ENCODE measurements around the gene NR4A1.
A peak's percentile ranks its signal among the peaks of the same experiment; 100 is the strongest.

NR4A1 gene

DNA sequence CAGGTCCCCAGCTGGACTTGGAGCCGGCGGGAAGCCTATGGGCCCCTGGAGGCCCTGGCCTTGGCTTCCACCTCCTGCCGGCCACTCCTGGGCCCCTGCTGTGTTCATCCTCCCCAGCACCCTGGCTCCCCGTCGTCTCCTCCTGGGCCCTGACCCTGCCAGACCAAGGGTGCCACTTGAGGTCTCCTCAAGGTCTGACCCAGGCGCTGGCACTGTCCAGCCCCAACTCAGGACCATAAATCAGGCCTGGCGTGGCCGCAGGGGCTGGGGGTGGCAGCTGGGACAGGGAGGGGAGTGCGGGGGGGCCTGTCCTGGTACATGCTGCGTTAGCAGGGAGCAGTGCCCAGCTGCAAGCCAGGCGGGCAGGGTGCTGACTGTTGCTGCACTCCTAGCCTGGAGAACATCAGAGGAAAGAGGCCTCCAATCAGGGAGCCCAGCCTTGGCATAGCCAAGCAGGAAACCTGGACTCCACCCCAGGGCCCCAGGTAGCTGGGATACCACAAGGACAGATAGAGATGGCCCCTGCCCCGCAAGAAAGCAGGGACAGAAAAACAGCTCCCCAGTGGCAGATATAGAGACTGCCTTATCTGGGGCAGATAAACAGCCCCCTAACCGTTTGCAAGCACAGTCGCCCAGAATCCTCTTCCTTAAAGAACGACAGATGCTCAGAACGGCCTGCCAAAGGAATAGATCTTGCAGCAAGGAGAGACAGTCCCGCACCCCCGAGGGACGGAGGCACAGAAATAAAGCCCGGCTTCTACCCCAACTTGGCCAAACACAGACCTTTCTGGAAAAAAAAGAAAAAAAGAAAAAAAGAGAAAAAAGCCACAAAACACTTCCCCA, 12.1 kb downstream of the NR4A1 start:
- no peak for TF ChIP-seq POLR2A (IDR thresholded peaks at IDR 0.05; ENCODE audit: low read length)
- TF ChIP-seq GATA1 (IDR thresholded peaks at IDR 0.05; ENCODE audit: low read depth, low read length), result no peak

DNA sequence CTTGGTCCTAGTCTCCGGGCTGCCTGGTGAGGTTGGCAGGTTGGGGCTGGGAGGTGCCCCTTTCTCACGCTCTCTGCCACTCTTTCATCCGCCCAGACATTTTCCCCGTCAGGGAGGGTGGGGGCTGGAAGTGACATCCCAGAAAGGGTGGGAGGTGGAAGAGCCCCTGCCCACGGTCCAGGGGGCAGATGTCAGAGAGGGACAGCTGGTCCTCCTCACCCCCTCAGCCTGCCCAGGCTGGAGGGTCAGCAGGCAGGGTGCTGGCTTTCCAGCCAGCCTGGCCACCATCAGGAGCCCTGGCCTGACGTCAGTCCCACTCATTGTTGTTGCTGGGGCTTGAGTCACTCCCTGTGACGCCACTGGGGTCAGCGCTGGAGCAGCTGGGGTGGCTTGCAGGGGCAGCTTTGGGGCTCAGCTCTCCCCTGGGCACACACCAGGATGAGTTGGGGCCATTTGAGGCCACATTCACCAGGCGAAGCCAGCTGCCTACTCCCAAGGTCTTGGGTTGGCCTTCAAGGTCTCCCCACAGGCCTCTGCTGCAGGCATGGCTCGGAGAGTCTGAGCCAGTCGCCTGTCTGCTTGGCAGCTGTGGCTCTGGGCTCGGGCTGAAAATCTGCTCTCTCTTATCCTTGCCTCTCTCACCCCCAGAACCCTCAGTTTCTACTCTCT, 12.9 kb downstream of the NR4A1 start:
- peak; percentile 15 to 28 for DNase-seq
- TF ChIP-seq POLR2A (IDR thresholded peaks at IDR 0.05; ENCODE audit: low read length) (no peak), GATA1 (IDR thresholded peaks at IDR 0.05; ENCODE audit: low read depth, low read length) (no peak)

More for the DNA sequence above, 12.1 kb downstream of the NR4A1 start:
- peak; percentile 45 to 73 for DNase-seq

DNA sequence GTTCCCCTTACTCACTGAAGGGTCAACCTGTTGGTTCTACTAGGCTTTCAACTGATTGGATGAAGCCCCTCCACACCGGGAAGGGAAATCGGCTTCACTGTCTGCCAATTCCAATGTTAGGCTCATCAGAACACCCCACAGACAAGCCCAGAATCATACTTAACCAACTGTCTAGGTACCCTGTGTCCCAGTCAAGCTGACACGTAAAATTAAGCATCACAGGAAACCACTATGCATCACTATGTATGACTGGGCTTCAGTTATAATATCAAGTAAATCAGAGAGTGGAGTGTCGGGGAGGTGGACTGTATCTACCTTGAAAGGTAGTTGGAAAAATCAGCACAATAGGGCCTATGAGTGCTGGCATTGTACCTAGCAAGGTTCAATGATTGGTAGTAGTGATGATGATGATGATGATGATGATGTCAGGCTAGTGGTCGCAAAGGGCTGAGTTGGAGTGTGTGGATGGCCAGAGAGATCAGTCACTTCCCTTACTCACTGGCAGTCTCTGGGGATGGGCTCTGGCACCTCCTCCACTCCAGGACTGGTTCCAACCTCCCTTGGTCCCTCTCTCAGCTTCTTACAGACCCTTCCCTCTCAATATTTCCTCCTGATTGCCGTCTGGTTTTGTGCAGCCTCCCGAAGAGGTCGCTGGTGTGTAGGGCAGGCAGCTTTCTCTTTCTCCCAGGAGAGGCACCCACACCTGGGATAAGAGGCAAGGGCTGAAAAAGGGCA, 15.3 kb downstream of the NR4A1 start:
- no peak for TF ChIP-seq POLR2A (IDR thresholded peaks at IDR 0.05; ENCODE audit: low read length)
- no peak for TF ChIP-seq GATA1 (IDR thresholded peaks at IDR 0.05; ENCODE audit: low read depth, low read length)
- no peak for DNase-seq

DNA sequence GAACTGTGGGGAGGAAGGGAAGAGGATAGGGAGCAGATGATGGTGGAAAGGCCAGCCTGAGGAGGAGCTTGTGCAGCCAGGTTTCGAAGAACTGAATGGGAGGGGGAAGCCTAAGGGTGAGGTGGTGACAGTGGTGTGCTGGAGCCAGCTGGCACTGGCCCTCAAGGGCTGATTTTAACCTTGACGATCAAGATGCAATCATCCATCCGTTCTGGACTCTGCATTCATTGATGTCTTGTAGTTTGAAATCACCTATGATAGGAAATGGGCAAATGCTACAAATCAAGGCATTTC, 15.8 kb downstream of the NR4A1 start:
- DNase-seq, result no peak
- TF ChIP-seq GATA1 (IDR thresholded peaks at IDR 0.05; ENCODE audit: low read depth, low read length) (no peak), POLR2A (IDR thresholded peaks at IDR 0.05; ENCODE audit: low read length) (no peak)

DNA sequence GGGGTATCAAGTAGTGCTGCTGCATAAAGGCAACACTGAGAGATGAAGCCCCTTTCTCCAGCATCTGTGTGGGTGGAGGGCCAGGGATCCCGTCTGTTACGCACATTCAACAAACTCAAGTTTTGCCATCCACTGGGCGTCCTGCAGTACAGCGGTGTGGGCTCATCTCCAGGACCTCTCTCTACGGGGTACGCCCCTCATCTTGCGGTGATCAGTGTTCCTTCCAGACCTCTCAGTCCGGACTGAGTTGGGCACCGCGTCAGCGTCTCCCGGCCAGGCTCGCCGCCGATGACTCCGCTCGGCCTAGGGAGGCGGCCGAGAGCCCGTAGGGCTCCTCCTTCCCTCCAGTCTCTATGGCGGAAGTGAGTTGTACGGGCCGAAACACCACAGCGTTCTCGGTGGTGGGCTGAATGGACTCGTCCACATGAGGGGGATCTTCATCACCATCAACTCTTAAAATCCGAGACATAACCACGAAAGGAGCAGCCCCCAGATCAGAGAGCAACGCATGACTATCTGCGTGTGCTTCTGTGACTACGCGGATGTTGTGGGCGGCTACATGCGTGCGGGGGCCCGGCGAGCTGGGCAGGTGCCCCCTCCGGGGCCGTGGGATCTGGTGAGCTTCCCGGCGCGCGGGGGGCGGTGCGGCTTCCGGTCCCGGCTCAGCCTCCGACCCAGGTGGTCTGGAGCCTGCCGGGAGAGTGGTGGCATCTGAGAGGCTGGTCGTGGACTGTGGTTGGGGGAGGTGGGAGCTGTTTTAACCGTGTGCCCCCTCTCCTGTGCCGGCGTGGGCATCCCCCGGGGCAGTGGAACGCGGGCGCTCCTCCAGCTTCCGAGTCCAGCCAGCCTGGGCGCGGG, 18.3 kb downstream of the NR4A1 start, which contains the start of gene ATG101:
ATG101 (plus strand) TSS at position 652 of the 858 bp plus-strand sequence. CDS start 3,673 bp downstream, outside the sequence.
- peak; percentile 96 for DNase-seq
- TF ChIP-seq POLR2A (IDR thresholded peaks at IDR 0.05; ENCODE audit: low read length), result peak; percentile 72
- TF ChIP-seq GATA1 (IDR thresholded peaks at IDR 0.05; ENCODE audit: low read depth, low read length), result no peak

DNA sequence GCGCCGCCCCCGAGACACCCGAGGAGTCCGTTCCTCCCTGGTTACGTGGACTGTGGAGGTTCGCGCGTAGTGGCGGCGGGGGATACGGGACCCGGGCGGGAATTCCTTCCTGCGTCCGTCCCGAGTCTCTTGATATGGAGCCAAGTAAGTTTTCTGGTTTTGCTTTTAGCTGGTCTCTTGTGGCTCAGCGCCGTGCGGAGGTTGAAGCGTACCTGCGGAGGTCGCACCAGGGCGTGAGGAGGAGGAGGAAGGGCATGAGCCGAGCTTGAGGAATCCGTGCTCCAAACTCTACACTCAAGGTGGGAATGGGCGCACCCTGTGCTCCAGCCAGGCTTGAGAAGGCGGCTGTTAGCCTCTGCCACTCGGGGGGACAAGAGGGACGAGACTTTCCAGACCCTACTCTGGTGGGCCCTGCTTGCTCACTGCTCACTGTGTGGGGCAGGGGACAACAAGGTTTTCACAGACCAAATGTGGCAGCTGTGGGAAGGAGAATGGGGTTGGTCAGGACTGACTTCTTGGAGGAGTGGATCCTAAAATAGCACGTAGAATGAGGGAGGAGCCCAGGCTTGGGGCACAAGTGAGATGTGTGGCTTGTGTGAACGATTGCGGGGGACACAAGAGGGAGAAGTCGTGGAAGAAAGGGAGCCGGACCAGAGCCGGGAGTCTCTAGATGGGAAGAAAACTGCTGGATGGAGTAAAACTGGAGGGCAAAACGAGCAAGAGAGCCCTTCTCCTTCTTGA, 19.1 kb downstream of the NR4A1 start:
- DNase-seq, result peak; percentile 27 to 57
- TF ChIP-seq POLR2A (IDR thresholded peaks at IDR 0.05; ENCODE audit: low read length) (peak; percentile 40), GATA1 (IDR thresholded peaks at IDR 0.05; ENCODE audit: low read depth, low read length) (no peak)

DNA sequence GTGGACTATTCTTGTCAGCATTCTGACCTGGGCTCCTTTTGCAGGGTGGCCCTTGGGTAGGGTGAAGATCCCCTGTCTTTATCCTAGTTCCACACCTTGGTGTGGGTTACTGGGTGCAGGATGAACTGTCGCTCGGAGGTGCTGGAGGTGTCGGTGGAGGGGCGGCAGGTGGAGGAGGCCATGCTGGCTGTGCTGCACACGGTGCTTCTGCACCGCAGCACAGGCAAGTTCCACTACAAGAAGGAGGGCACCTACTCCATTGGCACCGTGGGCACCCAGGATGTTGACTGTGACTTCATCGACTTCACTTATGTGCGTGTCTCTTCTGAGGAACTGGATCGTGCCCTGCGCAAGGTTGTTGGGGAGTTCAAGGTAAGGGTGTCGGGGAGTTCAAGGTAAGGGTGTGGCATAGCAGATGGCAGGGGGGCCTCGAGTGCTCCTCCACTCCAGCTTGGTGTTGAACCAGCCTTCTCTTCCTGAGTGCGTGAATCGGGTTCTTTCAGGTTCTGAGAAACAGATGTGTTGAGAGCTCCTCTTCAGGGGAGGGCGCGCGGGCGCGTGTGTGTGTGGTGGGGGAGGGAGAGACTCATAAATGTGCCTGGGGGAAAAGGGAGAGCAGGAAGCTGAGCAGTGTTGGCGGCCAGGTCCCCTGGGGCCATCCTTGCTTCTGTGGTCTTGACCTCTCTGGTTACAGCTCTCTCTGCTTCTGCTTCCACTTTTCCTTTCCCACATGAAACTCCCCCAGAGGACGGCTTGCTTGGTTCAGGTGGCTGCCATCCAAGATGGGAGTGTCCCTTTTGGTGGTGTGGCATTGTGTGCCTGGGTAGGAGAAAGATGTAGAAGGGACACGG, 22.5 kb downstream of the NR4A1 start:
- DNase-seq, result no peak
- TF ChIP-seq GATA1 (IDR thresholded peaks at IDR 0.05; ENCODE audit: low read depth, low read length) (no peak), POLR2A (IDR thresholded peaks at IDR 0.05; ENCODE audit: low read length) (no peak)

DNA sequence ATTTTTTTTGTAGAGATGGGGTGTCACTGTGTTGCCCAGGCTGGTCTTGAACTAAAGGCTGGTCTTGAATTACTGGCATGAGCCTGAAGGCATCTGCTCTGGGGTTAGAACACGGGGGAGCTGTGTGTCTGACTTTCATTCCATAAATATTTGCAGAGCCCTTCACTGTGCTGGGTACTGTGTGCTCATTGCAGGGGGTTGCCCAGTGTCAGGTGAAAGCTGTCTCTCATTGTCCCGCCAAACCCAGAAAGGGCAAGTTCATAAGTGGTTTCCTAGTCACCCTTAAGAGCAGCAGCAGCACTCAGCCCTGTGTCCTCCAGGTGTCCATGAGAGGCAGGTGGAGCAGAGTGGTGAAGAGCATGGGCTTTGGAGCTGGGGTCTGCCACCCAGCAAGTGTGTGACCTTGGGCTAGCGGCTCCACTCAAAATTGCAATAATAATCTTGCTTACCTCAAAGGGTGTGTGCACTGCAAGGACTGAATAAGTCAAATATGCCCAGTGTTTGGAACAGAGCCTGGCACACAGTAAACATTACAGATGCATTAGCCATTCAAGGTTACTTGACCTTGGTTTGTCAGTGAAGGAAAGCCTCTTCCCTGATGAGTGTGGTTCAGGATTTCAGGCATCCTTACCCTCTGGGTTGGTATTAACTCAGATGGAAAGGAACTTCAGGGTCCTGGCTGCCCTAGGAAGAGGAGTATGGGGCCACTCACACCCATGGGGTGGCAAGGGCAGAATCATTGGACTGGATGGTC, 23.9 kb downstream of the NR4A1 start:
- no peak for DNase-seq
- TF ChIP-seq GATA1 (IDR thresholded peaks at IDR 0.05; ENCODE audit: low read depth, low read length) (no peak), POLR2A (IDR thresholded peaks at IDR 0.05; ENCODE audit: low read length) (no peak)

DNA sequence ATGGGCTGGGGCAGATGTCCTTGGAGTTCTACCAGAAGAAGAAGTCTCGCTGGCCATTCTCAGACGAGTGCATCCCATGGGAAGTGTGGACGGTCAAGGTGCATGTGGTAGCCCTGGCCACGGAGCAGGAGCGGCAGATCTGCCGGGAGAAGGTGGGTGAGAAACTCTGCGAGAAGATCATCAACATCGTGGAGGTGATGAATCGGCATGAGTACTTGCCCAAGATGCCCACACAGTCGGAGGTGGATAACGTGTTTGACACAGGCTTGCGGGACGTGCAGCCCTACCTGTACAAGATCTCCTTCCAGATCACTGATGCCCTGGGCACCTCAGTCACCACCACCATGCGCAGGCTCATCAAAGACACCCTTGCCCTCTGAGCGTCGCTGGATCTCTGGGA, 25.6 kb downstream of the NR4A1 start:
- no peak for DNase-seq
- no peak for TF ChIP-seq GATA1 (IDR thresholded peaks at IDR 0.05; ENCODE audit: low read depth, low read length)
- no peak for TF ChIP-seq POLR2A (IDR thresholded peaks at IDR 0.05; ENCODE audit: low read length)

DNA sequence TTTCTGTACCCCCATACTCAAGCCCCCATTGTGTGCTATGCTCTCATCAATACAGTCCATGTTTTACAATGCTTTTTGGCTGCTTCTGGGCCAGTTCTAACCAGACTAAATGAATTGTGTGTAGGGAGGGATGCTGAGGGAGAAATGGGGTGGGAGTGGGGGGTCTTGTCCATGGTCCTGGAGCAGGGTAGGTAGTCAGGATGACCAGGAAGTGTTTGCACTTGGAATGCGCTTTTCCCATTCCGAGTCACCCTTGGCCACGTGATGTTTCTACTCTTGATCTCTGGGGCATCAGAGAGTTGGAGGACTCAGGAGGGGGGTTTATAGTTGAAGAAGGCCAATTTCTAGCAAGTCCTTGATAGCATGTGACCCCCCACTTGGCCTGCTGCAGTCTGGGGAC, 27.0 kb downstream of the NR4A1 start:
- DNase-seq, result no peak
- TF ChIP-seq POLR2A (IDR thresholded peaks at IDR 0.05; ENCODE audit: low read length) (no peak), GATA1 (IDR thresholded peaks at IDR 0.05; ENCODE audit: low read depth, low read length) (no peak)

Measured in erythroblast (primary cell).